Lung (tissue), 12 donors: ENCODE measurements around the gene HOXD11. TPM values are rescaled to one million over a fixed set of nuclear protein-coding genes. Genes with fewer than 3 reads are reported as not detected.

ENCODE experiments used
- ATAC-seq: fragments of 200-7000 bp; cut with Tn5 transposase; one replicate; pipeline ENCODE4 v1.9.1; 2020; ENCODE audit warnings: moderate number of reproducible peaks; ENCODE audit not compliant: insufficient read depth, low FRiP score
- DNase-seq, 3 donors: peaks; one replicate each; pipeline ENCODE4 v3.0.0-alpha.2; 2013 to 2017
- H3K27ac ChIP-seq, 2 donors: one replicate each; pipeline ENCODE4 v1.5.1; 2013; ENCODE audit warnings: mild to moderate bottlenecking in 2 of 2, moderate library complexity in 2 of 2, control low read depth in 1 of 2, inconsistent platforms in 1 of 2, low read depth in 1 of 2, low read length in 1 of 2
- H3K27me3 ChIP-seq, 3 donors: one replicate each; pipeline ENCODE4 v1.5.1; 2013; ENCODE audit warnings: low read length in 2 of 3; ENCODE audit not compliant: control insufficient read depth in 3 of 3, insufficient read depth in 3 of 3
- H3K36me3 ChIP-seq, 4 donors: one replicate each; pipeline ENCODE4 v1.5.1; 2013; ENCODE audit warnings: low read length in 4 of 4, mild to moderate bottlenecking in 1 of 4, moderate library complexity in 1 of 4; ENCODE audit not compliant: control insufficient read depth in 4 of 4, insufficient read depth in 4 of 4
- H3K4me1 ChIP-seq, 5 donors: one replicate each; pipeline ENCODE4 v1.5.1; 2013; ENCODE audit warnings: low read length in 5 of 5, mild to moderate bottlenecking in 2 of 5, moderate library complexity in 1 of 5; ENCODE audit not compliant: control insufficient read depth in 5 of 5, insufficient read depth in 5 of 5
- H3K4me3 ChIP-seq: one replicate; pipeline ENCODE4 v1.5.1; 2013; ENCODE audit warnings: mild to moderate bottlenecking, control low read depth, moderate library complexity
- H3K9ac ChIP-seq, 2 donors: one replicate each; pipeline ENCODE4 v1.5.1; 2013; ENCODE audit warnings: low read length in 2 of 2, control low read depth in 1 of 2; ENCODE audit not compliant: insufficient read depth in 1 of 2
- H3K9me3 ChIP-seq, 4 donors: one replicate each; pipeline ENCODE4 v1.5.1; 2013; ENCODE audit warnings: low read length in 3 of 4, mild to moderate bottlenecking in 1 of 4, moderate library complexity in 1 of 4; ENCODE audit not compliant: control insufficient read depth in 4 of 4, insufficient read depth in 3 of 4
- WGBS, 2 donors: extraction: QIAGEN DNeasy Blood & Tissue Kit; methylation state at CpG; one replicate each; pipeline ENCODE4 v1.1.7; 2013; 5-methylcytosine and 5-hydroxymethylcytosine counted together
- polyA plus RNA-seq, 2 donors: library from polyadenylated mRNA; stranded (reverse); fragments of 200-250 nt; gene quantifications; one replicate each; pipeline ENCODE4 v1.2.1, GENCODE V29; 2013
- total RNA-seq, 2 donors: library from RNA; depleted of rRNA in 1 of 2; stranded (reverse); fragments of >200 nt in 1 of 2; gene quantifications; one replicate each; pipeline ENCODE4 v1.2.1, GENCODE V29; 2014 to 2021
- TF ChIP-seq, protein P1 (sequence below): IDR thresholded peaks from 2 replicates; pipeline ENCODE4 v1.5.1; 2012; ENCODE audit warnings: mild to moderate bottlenecking; ENCODE audit errors: control extremely low read depth, extremely low read depth
- donor health status: control.
- donor health status: control.
- donor health status: Bipolar disorder and iron deficiency.
- donor health status: healthy.
- donor health status: DM: yes; HTN: yes; CAD: no.

HOXD11 gene
- total and polyA plus RNA-seq, 4 donors = not detected

DNA sequence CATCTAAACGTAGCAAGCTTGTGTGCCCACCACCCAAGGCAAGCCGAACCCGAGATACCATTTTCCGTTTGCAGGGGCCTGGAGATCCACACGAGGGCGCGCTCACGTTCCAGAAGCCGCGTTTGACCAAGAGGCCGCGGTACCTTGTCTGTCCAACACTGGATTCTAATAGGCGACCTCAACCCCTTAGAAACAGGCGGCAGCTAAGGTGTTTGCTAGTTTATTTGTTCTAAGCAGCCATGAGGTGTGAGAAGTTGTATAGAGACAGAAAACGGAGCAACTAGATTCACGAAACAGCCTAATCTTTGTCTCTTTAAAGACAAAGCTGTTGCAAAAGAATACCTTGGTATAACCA is 4.2 kb downstream of the HOXD11 start:
- Histone ChIP-seq H3K27ac (no peak overlapping the region), H3K4me3 (no peak overlapping the region), H3K4me1 (peaks cover 0 to 18% (median 0%) of the 10 kb centered on the region in 5 donors), H3K9ac (no peak overlapping the region), H3K27me3 (peaks cover 37 to 92% (median 88%) of the 10 kb centered on the region in 3 donors), H3K36me3 (no peaks in the 10 kb centered on the region), H3K9me3 (peaks cover 0 to 21% (median 0%) of the 10 kb centered on the region in 4 donors)
- peak; percentile 76 to 80 (median 77) for DNase-seq
- ATAC-seq = no peak
- 3 to 4% methylated on average over 16 of the region's 16 CpGs for whole genome bisulfite sequencing, 2 donors
- TF ChIP-seq, protein P1, sequence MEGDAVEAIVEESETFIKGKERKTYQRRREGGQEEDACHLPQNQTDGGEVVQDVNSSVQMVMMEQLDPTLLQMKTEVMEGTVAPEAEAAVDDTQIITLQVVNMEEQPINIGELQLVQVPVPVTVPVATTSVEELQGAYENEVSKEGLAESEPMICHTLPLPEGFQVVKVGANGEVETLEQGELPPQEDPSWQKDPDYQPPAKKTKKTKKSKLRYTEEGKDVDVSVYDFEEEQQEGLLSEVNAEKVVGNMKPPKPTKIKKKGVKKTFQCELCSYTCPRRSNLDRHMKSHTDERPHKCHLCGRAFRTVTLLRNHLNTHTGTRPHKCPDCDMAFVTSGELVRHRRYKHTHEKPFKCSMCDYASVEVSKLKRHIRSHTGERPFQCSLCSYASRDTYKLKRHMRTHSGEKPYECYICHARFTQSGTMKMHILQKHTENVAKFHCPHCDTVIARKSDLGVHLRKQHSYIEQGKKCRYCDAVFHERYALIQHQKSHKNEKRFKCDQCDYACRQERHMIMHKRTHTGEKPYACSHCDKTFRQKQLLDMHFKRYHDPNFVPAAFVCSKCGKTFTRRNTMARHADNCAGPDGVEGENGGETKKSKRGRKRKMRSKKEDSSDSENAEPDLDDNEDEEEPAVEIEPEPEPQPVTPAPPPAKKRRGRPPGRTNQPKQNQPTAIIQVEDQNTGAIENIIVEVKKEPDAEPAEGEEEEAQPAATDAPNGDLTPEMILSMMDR = no peak

DNA sequence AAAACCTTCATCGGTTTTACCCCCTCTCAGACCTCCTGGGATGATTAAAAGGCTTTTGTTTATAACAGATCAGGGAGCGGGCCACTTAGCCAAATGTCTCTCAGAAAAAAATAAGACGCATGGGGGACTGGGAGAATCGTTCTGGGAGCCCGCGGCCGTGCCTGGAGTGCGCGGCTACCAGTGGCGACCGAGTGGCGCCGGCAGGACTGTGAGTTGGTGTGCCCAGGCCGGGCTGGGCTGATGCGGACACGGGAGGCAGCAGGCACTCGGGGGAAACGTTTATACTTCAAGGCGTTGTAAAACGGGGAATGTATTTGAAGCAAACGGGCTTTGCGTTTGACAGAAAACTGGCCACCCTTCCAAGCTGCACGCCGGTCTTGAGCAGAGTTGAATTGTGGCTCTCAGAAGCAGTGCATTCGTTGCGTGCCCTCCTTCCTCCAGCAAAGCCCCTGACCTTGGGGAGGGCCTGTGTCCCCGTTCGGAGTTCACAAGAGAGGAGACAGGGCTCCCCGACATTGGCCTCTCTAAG is 4.8 kb downstream of the HOXD11 start:
- no peak overlapping the region for H3K9ac ChIP-seq
- H3K36me3 ChIP-seq = no peaks in the 10 kb centered on the region
- ATAC-seq (no peak), DNase-seq (no peak)
- H3K9me3 ChIP-seq = peaks cover 0 to 19% (median 0%) of the 10 kb centered on the region in 4 donors
- peaks cover 34 to 94% (median 90%) of the 10 kb centered on the region in 3 donors for H3K27me3 ChIP-seq
- peaks cover 0 to 12% (median 0%) of the 10 kb centered on the region in 5 donors for H3K4me1 ChIP-seq
- TF ChIP-seq, protein P1 = no peak
- 4 to 8% methylated on average over 29 of the region's 29 CpGs for WGBS, 2 donors
- H3K27ac ChIP-seq = no peak overlapping the region
- no peak overlapping the region for H3K4me3 ChIP-seq

DNA sequence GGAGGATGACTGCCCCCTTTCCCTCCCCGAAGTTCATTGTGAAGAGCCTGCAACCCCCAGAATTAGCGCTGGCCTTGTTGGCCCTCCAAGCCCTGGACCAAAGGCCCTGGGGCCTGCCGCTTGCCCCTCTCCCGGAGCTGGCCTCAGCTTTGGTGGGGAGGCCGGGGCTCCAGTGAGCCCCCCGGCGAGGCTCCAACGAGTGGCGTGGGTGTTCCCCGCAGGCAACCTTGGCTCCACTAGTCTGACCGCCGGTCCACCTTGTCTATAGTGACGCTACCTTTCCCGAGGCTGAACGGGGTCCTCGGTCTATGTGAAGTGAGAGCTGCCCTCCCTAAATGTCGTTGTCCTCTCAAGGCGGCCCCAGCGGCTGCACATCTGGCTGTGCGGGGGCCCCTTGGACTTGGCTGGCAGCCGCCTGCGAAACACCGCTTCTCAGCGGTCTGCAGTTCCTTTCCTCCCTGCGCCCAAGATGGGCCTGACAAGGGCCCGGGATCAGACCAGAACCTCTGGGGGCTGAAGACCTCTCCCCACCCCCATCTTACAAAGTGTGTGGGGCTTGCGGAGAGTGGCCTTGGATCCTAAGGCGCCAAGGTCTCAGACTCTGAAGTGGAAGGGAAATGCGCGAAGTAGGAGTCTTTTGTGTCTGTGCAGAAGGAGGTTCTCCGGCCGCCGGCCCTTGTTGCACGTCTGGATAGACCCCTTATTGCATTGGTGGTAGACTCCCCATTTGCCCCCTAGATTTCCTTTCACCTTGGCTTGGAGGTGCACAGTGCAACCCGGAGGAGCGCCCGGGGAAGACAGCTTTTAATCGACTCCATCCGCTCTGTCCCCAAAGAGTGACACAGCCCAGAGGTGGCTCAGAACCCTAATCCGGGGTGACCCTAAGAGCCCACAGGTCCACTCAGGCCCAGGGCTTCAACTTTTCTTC is 5.6 kb downstream of the HOXD11 start:
- Histone ChIP-seq H3K9me3 (peaks cover 0 to 19% (median 0%) of the 10 kb centered on the region in 4 donors), H3K27me3 (peaks cover 35 to 97% (median 93%) of the 10 kb centered on the region in 3 donors), H3K27ac (no peak overlapping the region), H3K9ac (no peak overlapping the region), H3K36me3 (no peaks in the 10 kb centered on the region), H3K4me3 (no peak overlapping the region), H3K4me1 (peaks cover 0 to 7% (median 0%) of the 10 kb centered on the region in 5 donors)
- ATAC-seq = no peak
- TF ChIP-seq, protein P1 = no peak
- no peak for DNase-seq
- WGBS, 2 donors = 5 to 10% methylated on average over 39 to 40 of the region's 40 CpGs
